DND-41 (cell line): Measurements from ENCODE around the gene KREMEN2.

Source experiments
- ATAC-seq: fragments of 200-7000 bp; cut with Tn5 transposase; 3 replicates; pipeline ENCODE4 v1.9.1; 2021; ENCODE audit warnings: low read depth; ENCODE audit not compliant: insufficient read depth
- DNase-seq: peaks from one replicate; pipeline ENCODE4 v3.0.0-alpha.2; 2020
- H2AFZ ChIP-seq: 2 replicates; pipeline ENCODE4 v1.6.0; 2012; ENCODE audit warnings: low read depth, low read length
- H3K27ac ChIP-seq: 2 replicates; pipeline ENCODE4 v1.5.1; 2012; ENCODE audit warnings: low read length, inconsistent platforms
- H3K27me3 ChIP-seq: fragments of 200-600 bp; sonication (generic); 2 replicates; pipeline ENCODE4 v1.6.0; 2012; ENCODE audit warnings: low read length, mild to moderate bottlenecking, inconsistent platforms; ENCODE audit not compliant: insufficient read depth, poor library complexity
- H3K36me3 ChIP-seq: 2 replicates; pipeline ENCODE4 v1.5.1; 2012; ENCODE audit warnings: low read length, inconsistent platforms; ENCODE audit not compliant: insufficient read depth
- H3K4me1 ChIP-seq: 2 replicates; pipeline ENCODE4 v1.5.1; 2012; ENCODE audit warnings: mild to moderate bottlenecking, low read length; ENCODE audit not compliant: insufficient read depth
- H3K4me2 ChIP-seq: 2 replicates; pipeline ENCODE4 v1.6.0; 2012; ENCODE audit warnings: mild to moderate bottlenecking, moderate library complexity, low read length, inconsistent platforms; ENCODE audit not compliant: insufficient read depth
- H3K4me3 ChIP-seq, 2 experiments: fragments of 200-600 bp in 1 of 2; shearing (Covaris generic) in 1 of 2; 2 replicates each; pipeline ENCODE4 v1.5.1; 2012 to 2016; ENCODE audit warnings: inconsistent platforms in 2 of 2, low read length in 2 of 2, mild to moderate bottlenecking in 2 of 2, low read depth in 1 of 2, moderate library complexity in 1 of 2
- H3K79me2 ChIP-seq: 2 replicates; pipeline ENCODE4 v1.6.0; 2012; ENCODE audit warnings: low read length, inconsistent platforms; ENCODE audit not compliant: insufficient read depth
- H3K9ac ChIP-seq: 2 replicates; pipeline ENCODE4 v1.6.0; 2012; ENCODE audit warnings: low read depth, mild to moderate bottlenecking, inconsistent platforms, low read length, moderate library complexity
- H3K9me3 ChIP-seq: 2 replicates; pipeline ENCODE4 v1.5.1; 2012; ENCODE audit warnings: low read length, moderate library complexity, mild to moderate bottlenecking, inconsistent platforms; ENCODE audit not compliant: insufficient read depth, severe bottlenecking
- H4K20me1 ChIP-seq: 2 replicates; pipeline ENCODE4 v1.6.0; 2012; ENCODE audit warnings: low read length; ENCODE audit not compliant: insufficient read depth
- CTCF ChIP-seq: IDR thresholded peaks from 2 replicates; pipeline ENCODE4 v1.5.1; 2012; ENCODE audit warnings: borderline replicate concordance, low read length, moderate library complexity, mild to moderate bottlenecking; ENCODE audit not compliant: poor library complexity, severe bottlenecking; ENCODE audit errors: extremely low read depth
- EZH2 ChIP-seq: IDR thresholded peaks from 3 replicates; pipeline ENCODE4 v1.6.1; 2012; ENCODE audit warnings: borderline replicate concordance, low read depth, mild to moderate bottlenecking, moderate library complexity, low read length, inconsistent platforms; ENCODE audit not compliant: severe bottlenecking

KREMEN2 gene

GRCh38 chr16:2991566-2992261 lies 27.6 kb downstream of the KREMEN2 start:
- TF ChIP-seq CTCF (no peak), EZH2 (no peak)
- H3K4me3 ChIP-seq: no peak overlapping the region
- no peak overlapping the region for H3K4me2 ChIP-seq

GRCh38 chr16:2992383-2993081 lies 28.5 kb downstream of the KREMEN2 start:
- ATAC-seq: no peak
- H3K4me3 ChIP-seq: no peak overlapping the region
- no peaks in the 10 kb centered on the region for H3K79me2 ChIP-seq
- TF ChIP-seq CTCF: no peak
- no peak for TF ChIP-seq EZH2
- DNase-seq: no peak
- H3K27ac ChIP-seq: no peak overlapping the region
- no peaks in the 10 kb centered on the region for H3K36me3 ChIP-seq
- no peak overlapping the region for H3K4me2 ChIP-seq
- no peak overlapping the region for H2AFZ ChIP-seq
- H4K20me1 ChIP-seq: peaks cover 4% of the 10 kb centered on the region; the same call in 1 of the 2 replicates
- H3K4me1 ChIP-seq: no peaks in the 10 kb centered on the region
- no peaks in the 10 kb centered on the region for H3K9me3 ChIP-seq
- no peaks in the 10 kb centered on the region for H3K27me3 ChIP-seq
- H3K9ac ChIP-seq: no peak overlapping the region

More at GRCh38 chr16:2991566-2992261, 27.6 kb downstream of the KREMEN2 start:
- no peak overlapping the region for H3K9ac ChIP-seq
- ATAC-seq (no peak), DNase-seq (no peak)
- no peaks in the 10 kb centered on the region for H3K27me3 ChIP-seq
- no peak overlapping the region for H2AFZ ChIP-seq
- peaks cover 4% of the 10 kb centered on the region; the same call in 1 of the 2 replicates for H4K20me1 ChIP-seq
- H3K79me2 ChIP-seq: no peaks in the 10 kb centered on the region
- no peaks in the 10 kb centered on the region for H3K4me1 ChIP-seq
- H3K27ac ChIP-seq: no peak overlapping the region
- H3K36me3 ChIP-seq: no peaks in the 10 kb centered on the region
- H3K9me3 ChIP-seq: no peaks in the 10 kb centered on the region

- Histone ChIP-seq H3K36me3 (no peaks in the 10 kb centered on the region), H3K27me3 (no peaks in the 10 kb centered on the region), H3K4me3 (no peak overlapping the region), H3K9ac (no peak overlapping the region), H2AFZ (no peak overlapping the region), H4K20me1 (peaks cover 4% of the 10 kb centered on the region; the same call in 1 of the 2 replicates), H3K27ac (no peak overlapping the region), H3K4me2 (no peak overlapping the region), H3K4me1 (no peaks in the 10 kb centered on the region), H3K79me2 (no peaks in the 10 kb centered on the region), H3K9me3 (no peaks in the 10 kb centered on the region)
- TF ChIP-seq CTCF (no peak), EZH2 (no peak)
- no peak for ATAC-seq
- DNase-seq: no peak
Measured at GRCh38 chr16:2996298-2996697, 32.2 kb downstream of the KREMEN2 start.
